HCT116 (cell line): Measurements from ENCODE around the gene PPP4R3A. TPM values are rescaled to one million over a fixed set of nuclear protein-coding genes. Genes with fewer than 3 reads are reported as not detected.

Experiments used
- ATAC-seq: fragments of 200-7000 bp; cut with Tn5 transposase; 2 replicates; pipeline ENCODE4 v1.9.1; 2020; ENCODE audit warnings: mild to moderate bottlenecking, moderate library complexity
- BruUV-seq: library from RNA; stranded (reverse); fragments of 400-500 nt; replicated peaks from 2 replicates; lab custom pipeline; 2021; lab: Mats Ljungman, UMichigan
- CTCF ChIA-PET: fragments of 300-600 bp; sonication (Branson Sonifier 250); formaldehyde crosslinking; loops from one replicate; lab custom pipeline; 2021; ENCODE audit warnings: antibody characterized with exemption; lab: Charles Lee
- POLR2A ChIA-PET: fragments of 300-600, 350-600 bp; sonication (Branson Sonifier 250); formaldehyde crosslinking; loops from one replicate; lab custom pipeline; 2021; ENCODE audit warnings: antibody characterized with exemption; lab: Charles Lee
- RAD21 ChIA-PET, 2 experiments: fragments of 300-600 bp; sonication (Branson Sonifier 250); formaldehyde crosslinking; loops; one replicate each; lab custom pipeline; 2023; ENCODE audit warnings: low total read pairs in 2 of 2; ENCODE audit not compliant: uncharacterized antibody in 2 of 2, unreplicated experiment in 2 of 2, low non-redundant PET in 1 of 2; lab: Charles Lee
- DNase-seq: peaks from one replicate; pipeline ENCODE4 v3.0.0-alpha.2; 2010; ENCODE audit warnings: low read depth, low spot score
- H2AFZ ChIP-seq: fragments of 200-600 bp; shearing (Covaris generic), sonication (generic); 2 replicates; pipeline ENCODE4 v1.6.1; 2017; ENCODE audit warnings: low read depth, mixed run types, mixed read lengths, antibody characterized with exemption, low read length; ENCODE audit not compliant: poor library complexity, severe bottlenecking
- H3K27ac ChIP-seq: 2 replicates; pipeline ENCODE4 v1.5.1; 2012; ENCODE audit warnings: low read depth, low read length
- H3K27me3 ChIP-seq: fragments of 200-600 bp; sonication (generic); 2 replicates; pipeline ENCODE4 v1.6.1; 2016; ENCODE audit warnings: mixed run types, low read length, mixed read lengths; ENCODE audit not compliant: insufficient read depth
- H3K36me3 ChIP-seq, 2 experiments: fragments of 200-500 bp in 1 of 2; fragments of 200-600 bp in 1 of 2; sonication (Bioruptor generic) in 1 of 2; sonication (generic) in 1 of 2; 2 replicates each; pipeline versions ENCODE4 v1.5.1 to v1.6.1; 2014 to 2016; ENCODE audit warnings: low read length in 2 of 2, inconsistent platforms in 1 of 2, mixed read lengths in 1 of 2, mixed run types in 1 of 2; ENCODE audit not compliant: insufficient read depth in 2 of 2, control insufficient read depth in 1 of 2
- H3K4me1 ChIP-seq, 2 experiments: fragments of 200-600 bp in 1 of 2; sonication (generic) in 1 of 2; 2 replicates each; pipeline versions ENCODE4 v1.5.1 to v1.6.1; 2012 to 2017; ENCODE audit warnings: low read length in 2 of 2, inconsistent platforms in 1 of 2, mild to moderate bottlenecking in 1 of 2, mixed read lengths in 1 of 2, mixed run types in 1 of 2, moderate library complexity in 1 of 2; ENCODE audit not compliant: insufficient read depth in 2 of 2, control insufficient read depth in 1 of 2
- H3K4me2 ChIP-seq: fragments of 200-600 bp; sonication (generic); 2 replicates; pipeline ENCODE4 v1.6.1; 2017; ENCODE audit warnings: mixed run types, low read length, mixed read lengths
- H3K4me3 ChIP-seq, 2 experiments: fragments of 200-600 bp in 1 of 2; sonication (generic) in 1 of 2; replicated peaks in 1 of 2; 2 replicates each; pipeline ENCODE4 v1.5.1; 2011 to 2016; ENCODE audit warnings: low read length in 2 of 2, control low read depth in 1 of 2, low read depth in 1 of 2, mild to moderate bottlenecking in 1 of 2, mixed read lengths in 1 of 2, mixed run types in 1 of 2
- H3K79me2 ChIP-seq: fragments of 200-600 bp; sonication (generic); 2 replicates; pipeline ENCODE4 v1.6.1; 2017; ENCODE audit warnings: mild to moderate bottlenecking, mixed run types, low read length, moderate library complexity, mixed read lengths; ENCODE audit not compliant: insufficient read depth
- H3K9ac ChIP-seq: fragments of 200-600 bp; sonication (generic); 2 replicates; pipeline ENCODE4 v1.6.1; 2016; ENCODE audit warnings: low read length, mixed read lengths
- H3K9me2 ChIP-seq: fragments of 200-600 bp; sonication (generic), shearing (Covaris generic); 2 replicates; pipeline ENCODE4 v1.6.1; 2017; ENCODE audit warnings: mixed run types, mild to moderate bottlenecking, moderate library complexity; ENCODE audit not compliant: insufficient read depth
- H3K9me3 ChIP-seq, 2 experiments: fragments of 200-500 bp in 1 of 2; fragments of 200-600 bp in 1 of 2; sonication (Bioruptor generic) in 1 of 2; sonication (generic) in 1 of 2; 2 replicates each; pipeline ENCODE4 v1.6.1; 2014 to 2017; ENCODE audit warnings: low read length in 2 of 2, mixed read lengths in 2 of 2, inconsistent platforms in 1 of 2, low read depth in 1 of 2, mild to moderate bottlenecking in 1 of 2, mixed run types in 1 of 2, moderate library complexity in 1 of 2; ENCODE audit not compliant: control insufficient read depth in 1 of 2, insufficient read depth in 1 of 2
- H4K20me1 ChIP-seq: fragments of 200-600 bp; sonication (generic), shearing (Covaris generic); 2 replicates; pipeline ENCODE4 v1.6.1; 2017; ENCODE audit warnings: mixed run types, mild to moderate bottlenecking, moderate library complexity; ENCODE audit not compliant: insufficient read depth
- CBX3 ChIP-seq: IDR thresholded peaks from 2 replicates; pipeline ENCODE4 v1.6.1; 2012; ENCODE audit warnings: low read depth
- CEBPB ChIP-seq: IDR thresholded peaks from 2 replicates; pipeline ENCODE4 v1.6.1; 2012; ENCODE audit warnings: low read depth
- EZH2 ChIP-seq: fragments of 200-600 bp; sonication (generic); IDR thresholded peaks from 2 replicates; pipeline ENCODE4 v1.6.1; 2017; ENCODE audit warnings: antibody characterized with exemption, mixed run types
- RAD21 ChIP-seq: IDR thresholded peaks from 2 replicates; pipeline ENCODE4 v1.6.1; 2012; ENCODE audit warnings: low read depth, mild to moderate bottlenecking
- SIN3A ChIP-seq: IDR thresholded peaks from 2 replicates; pipeline ENCODE4 v1.6.1; 2012; ENCODE audit warnings: low read depth
- TCF7L2 ChIP-seq: IDR thresholded peaks from 2 replicates; pipeline ENCODE4 v1.7.0; 2011; ENCODE audit warnings: borderline replicate concordance, inconsistent platforms; ENCODE audit not compliant: insufficient read depth, insufficient read length; ENCODE audit errors: extremely low read depth
- YY1 ChIP-seq: IDR thresholded peaks from 2 replicates; pipeline ENCODE4 v1.6.1; 2011; ENCODE audit warnings: low read length, low read depth, moderate library complexity, mild to moderate bottlenecking; ENCODE audit not compliant: insufficient replicate concordance; ENCODE audit errors: extremely low read depth
- ZNF274 ChIP-seq: fragments of 200-500 bp; sonication (Bioruptor generic); IDR thresholded peaks from 2 replicates; pipeline ENCODE4 v1.6.1; 2014; ENCODE audit warnings: mild to moderate bottlenecking, low read depth, low read length, inconsistent platforms
- intact Hi-C: fragments of 100-400 bp; cut with micrococcal nuclease; formaldehyde crosslinking; loops from 2 replicates; pipeline ENCODE4 v1.10.0; 2022
- total RNA-seq: library from RNA; stranded (reverse); gene quantifications from one replicate; pipeline ENCODE4 v1.2.1, GENCODE V29; 2021; ENCODE audit not compliant: unreplicated experiment
- TF ChIP-seq, protein P1 (sequence below): IDR thresholded peaks from 2 replicates; pipeline ENCODE4 v1.6.1; 2012; ENCODE audit warnings: low read depth
- TF ChIP-seq, protein P2 (sequence below): IDR thresholded peaks from 2 replicates; pipeline ENCODE4 v1.6.1; 2012

The PPP4R3A gene
- total RNA-seq, 1 experiment from 2014 or later = 67.7 TPM

DNA sequence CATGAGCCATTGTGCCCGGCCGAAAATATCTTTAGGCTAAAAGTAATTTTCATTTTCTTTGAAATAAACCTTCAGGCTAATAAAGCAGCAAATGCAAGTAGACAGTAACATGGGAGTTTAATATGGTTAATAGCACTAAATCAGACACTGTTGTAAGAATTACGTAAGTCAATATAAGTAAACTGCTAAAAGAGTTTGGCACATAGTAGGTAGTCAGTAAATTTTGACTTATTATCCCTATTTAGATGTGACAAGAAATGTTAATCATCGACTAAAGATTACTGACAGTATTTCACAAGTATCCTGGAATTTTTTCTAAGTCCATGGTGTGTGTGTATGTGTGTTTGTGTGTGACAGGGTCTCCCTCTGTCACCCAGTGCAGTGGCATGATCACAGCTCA, 3.9 kb downstream of the PPP4R3A start:
- intact Hi-C loops = no loop called here
- H3K27ac ChIP-seq = no peak overlapping the region
- no peak overlapping the region for H2AFZ ChIP-seq
- H3K4me2 ChIP-seq = no peak overlapping the region
- ATAC-seq (no peak), DNase-seq (no peak)
- no peaks in the 10 kb centered on the region for H3K27me3 ChIP-seq
- no peak overlapping the region for H3K9ac ChIP-seq
- TF ChIP-seq SIN3A = no peak
- TF ChIP-seq, protein P1, sequence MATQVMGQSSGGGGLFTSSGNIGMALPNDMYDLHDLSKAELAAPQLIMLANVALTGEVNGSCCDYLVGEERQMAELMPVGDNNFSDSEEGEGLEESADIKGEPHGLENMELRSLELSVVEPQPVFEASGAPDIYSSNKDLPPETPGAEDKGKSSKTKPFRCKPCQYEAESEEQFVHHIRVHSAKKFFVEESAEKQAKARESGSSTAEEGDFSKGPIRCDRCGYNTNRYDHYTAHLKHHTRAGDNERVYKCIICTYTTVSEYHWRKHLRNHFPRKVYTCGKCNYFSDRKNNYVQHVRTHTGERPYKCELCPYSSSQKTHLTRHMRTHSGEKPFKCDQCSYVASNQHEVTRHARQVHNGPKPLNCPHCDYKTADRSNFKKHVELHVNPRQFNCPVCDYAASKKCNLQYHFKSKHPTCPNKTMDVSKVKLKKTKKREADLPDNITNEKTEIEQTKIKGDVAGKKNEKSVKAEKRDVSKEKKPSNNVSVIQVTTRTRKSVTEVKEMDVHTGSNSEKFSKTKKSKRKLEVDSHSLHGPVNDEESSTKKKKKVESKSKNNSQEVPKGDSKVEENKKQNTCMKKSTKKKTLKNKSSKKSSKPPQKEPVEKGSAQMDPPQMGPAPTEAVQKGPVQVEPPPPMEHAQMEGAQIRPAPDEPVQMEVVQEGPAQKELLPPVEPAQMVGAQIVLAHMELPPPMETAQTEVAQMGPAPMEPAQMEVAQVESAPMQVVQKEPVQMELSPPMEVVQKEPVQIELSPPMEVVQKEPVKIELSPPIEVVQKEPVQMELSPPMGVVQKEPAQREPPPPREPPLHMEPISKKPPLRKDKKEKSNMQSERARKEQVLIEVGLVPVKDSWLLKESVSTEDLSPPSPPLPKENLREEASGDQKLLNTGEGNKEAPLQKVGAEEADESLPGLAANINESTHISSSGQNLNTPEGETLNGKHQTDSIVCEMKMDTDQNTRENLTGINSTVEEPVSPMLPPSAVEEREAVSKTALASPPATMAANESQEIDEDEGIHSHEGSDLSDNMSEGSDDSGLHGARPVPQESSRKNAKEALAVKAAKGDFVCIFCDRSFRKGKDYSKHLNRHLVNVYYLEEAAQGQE = no peak
- TF ChIP-seq YY1 = no peak
- TF ChIP-seq EZH2 = no peak
- no peak for TF ChIP-seq ZNF274
- TF ChIP-seq CEBPB = no peak
- TF ChIP-seq RAD21 = no peak
- TF ChIP-seq TCF7L2 = no peak
- TF ChIP-seq, protein P2, sequence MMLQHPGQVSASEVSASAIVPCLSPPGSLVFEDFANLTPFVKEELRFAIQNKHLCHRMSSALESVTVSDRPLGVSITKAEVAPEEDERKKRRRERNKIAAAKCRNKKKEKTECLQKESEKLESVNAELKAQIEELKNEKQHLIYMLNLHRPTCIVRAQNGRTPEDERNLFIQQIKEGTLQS = no peak
- no peak for TF ChIP-seq CBX3
- no peaks in the 10 kb centered on the region for H3K9me3 ChIP-seq
- H3K9me2 ChIP-seq = no peaks in the 10 kb centered on the region
- ChIA-PET POLR2A (no interaction called here), CTCF (no interaction called here), RAD21 (no interaction called here)
- peaks cover 6 to 11% of the 10 kb centered on the region in 2 experiments; a peak in 3 of 4 replicates for H3K4me1 ChIP-seq
- BruUV-seq = no TSS peak
- peaks cover 88% of the 10 kb centered on the region for H3K79me2 ChIP-seq
- peaks cover 11 to 25% of the 10 kb centered on the region in 2 experiments; a peak in 3 of 4 replicates for H3K36me3 ChIP-seq
- H4K20me1 ChIP-seq = peaks cover 34% of the 10 kb centered on the region; the same call in 1 of the 2 replicates
- no peak overlapping the region for H3K4me3 ChIP-seq
